OCI-LY7 (cell line): Measurements from ENCODE around the gene RNF182. TPM values are rescaled to one million over a fixed set of nuclear protein-coding genes. Genes with fewer than 3 reads are reported as not detected.

ENCODE experiments used
- BruUV-seq: library from RNA; stranded (reverse); fragments of 400-500 nt; replicated peaks from 2 replicates; lab custom pipeline; 2021; lab: Mats Ljungman, UMichigan
- CTCF ChIA-PET: fragments of 300-600 bp; sonication (Branson Sonifier 250); formaldehyde crosslinking; loops from one replicate; lab custom pipeline; 2022; ENCODE audit warnings: antibody characterized with exemption; ENCODE audit not compliant: unreplicated experiment; lab: Charles Lee
- POLR2A ChIA-PET: fragments of 300-600 bp; sonication (Branson Sonifier 250); formaldehyde crosslinking; loops from one replicate; lab custom pipeline; 2022; ENCODE audit warnings: antibody characterized with exemption; lab: Charles Lee
- DNase-seq: peaks from one replicate; pipeline ENCODE4 v3.0.0-alpha.2; 2015; ENCODE audit warnings: low spot score
- H2AFZ ChIP-seq: fragments of 200-600 bp; sonication (generic), shearing (Covaris generic); 2 replicates; pipeline ENCODE4 v1.6.1; 2014; ENCODE audit warnings: mild to moderate bottlenecking, antibody characterized with exemption, low read length, moderate library complexity
- H3K27ac ChIP-seq: fragments of 200-600 bp; sonication (generic); 2 replicates; pipeline ENCODE4 v1.5.1; 2014; ENCODE audit warnings: mixed run types, low read depth, mild to moderate bottlenecking, moderate library complexity, low read length, inconsistent platforms; ENCODE audit not compliant: poor library complexity, severe bottlenecking
- H3K36me3 ChIP-seq: fragments of 200-600 bp; sonication (generic); 2 replicates; pipeline ENCODE4 v1.6.1; 2014; ENCODE audit warnings: mild to moderate bottlenecking, antibody characterized with exemption, low read length, moderate library complexity, mixed read lengths; ENCODE audit not compliant: insufficient read depth
- H3K4me1 ChIP-seq: fragments of 200-600 bp; sonication (generic); 2 replicates; pipeline ENCODE4 v1.5.1; 2014; ENCODE audit warnings: mild to moderate bottlenecking, low read length; ENCODE audit not compliant: insufficient read depth, poor library complexity, severe bottlenecking
- H3K4me2 ChIP-seq: fragments of 200-600 bp; sonication (generic); 2 replicates; pipeline ENCODE4 v1.6.1; 2014; ENCODE audit warnings: mild to moderate bottlenecking, low read length
- H3K4me3 ChIP-seq: fragments of 200-600 bp; sonication (generic); 2 replicates; pipeline ENCODE4 v1.5.1; 2014; ENCODE audit warnings: mild to moderate bottlenecking, low read depth, low read length; ENCODE audit not compliant: poor library complexity, severe bottlenecking
- H3K79me2 ChIP-seq: fragments of 200-600 bp; sonication (generic); 2 replicates; pipeline ENCODE4 v1.6.1; 2016; ENCODE audit warnings: low read depth, mild to moderate bottlenecking, low read length, moderate library complexity, mixed read lengths; ENCODE audit not compliant: insufficient read depth
- H3K9me2 ChIP-seq: fragments of 200-600 bp; sonication (generic); 2 replicates; pipeline ENCODE4 v1.6.1; 2016; ENCODE audit warnings: mild to moderate bottlenecking, low read length, mixed read lengths; ENCODE audit not compliant: insufficient read depth
- H3K9me3 ChIP-seq: fragments of 200-600 bp; sonication (generic); 2 replicates; pipeline ENCODE4 v1.6.1; 2014; ENCODE audit warnings: mild to moderate bottlenecking, mixed run types, low read length, mixed read lengths
- H4K20me1 ChIP-seq: fragments of 200-600 bp; sonication (generic); 2 replicates; pipeline ENCODE4 v1.6.1; 2014; ENCODE audit warnings: mild to moderate bottlenecking, antibody characterized with exemption, low read length, moderate library complexity, mixed read lengths; ENCODE audit not compliant: insufficient read depth
- CTCF ChIP-seq: fragments of 200-600 bp; sonication (generic); conservative IDR thresholded peaks from 2 replicates; pipeline ENCODE4 v1.5.1; 2014; ENCODE audit warnings: mild to moderate bottlenecking, antibody characterized with exemption, low read length, moderate library complexity, mixed read lengths
- EZH2phosphoT487 ChIP-seq: fragments of 200-600 bp; sonication (generic); IDR thresholded peaks from 2 replicates; pipeline ENCODE4 v1.6.1; 2018; ENCODE audit warnings: low read depth, borderline replicate concordance, mild to moderate bottlenecking, mixed run types, antibody characterized with exemption, low read length, moderate library complexity, mixed read lengths
- intact Hi-C: fragments of 100-400 bp; cut with micrococcal nuclease; formaldehyde crosslinking; loops from one replicate; pipeline ENCODE4 v1.10.0; 2022; ENCODE audit not compliant: unreplicated experiment
- total RNA-seq, 2 experiments: library from RNA; depleted of rRNA in 1 of 2; stranded (reverse); fragments of >200 nt in 1 of 2; shearing (Covaris generic) in 1 of 2; gene quantifications; 2 replicates each; pipeline ENCODE4 v1.2.3, GENCODE V29; 2014 to 2022

Gene RNF182
- total RNA-seq, 2 experiments from 2014 or later: not detected

GRCh38 chr6:13989496-13990144 is 64.9 kb downstream of the RNF182 start:
- Histone ChIP-seq H3K36me3 (no peaks in the 10 kb centered on the region), H3K79me2 (no peaks in the 10 kb centered on the region), H3K4me2 (no peak overlapping the region), H3K9me3 (no peaks in the 10 kb centered on the region), H3K27ac (no peak overlapping the region), H3K9me2 (no peaks in the 10 kb centered on the region), H3K4me3 (no peak overlapping the region), H2AFZ (no peak overlapping the region), H4K20me1 (no peaks in the 10 kb centered on the region), H3K4me1 (no peaks in the 10 kb centered on the region)
- TF ChIP-seq CTCF: no peak
- TF ChIP-seq EZH2phosphoT487: no peak
- intact Hi-C loops: no loop called here
- BruUV-seq: no TSS peak
- no peak for DNase-seq
- ChIA-PET CTCF (interaction anchor here (0.6 kb wide), 1 partner anchor 68 kb away, joined by 7 read pairs; no protein-coding TSS in a partner anchor), POLR2A (interaction anchor here (0.5 kb wide), 1 partner anchor 75 kb away, joined by 3 read pairs; no protein-coding TSS in a partner anchor)

- H3K27ac ChIP-seq: no peak overlapping the region
- H3K9me2 ChIP-seq: no peaks in the 10 kb centered on the region
- no TSS peak for BruUV-seq
- H3K36me3 ChIP-seq: no peaks in the 10 kb centered on the region
- no peak for DNase-seq
- ChIA-PET POLR2A (interaction anchor here (0.9 kb wide), 1 partner anchor 29 kb away, joined by 3 read pairs; no protein-coding TSS in a partner anchor), CTCF (no interaction called here)
- intact Hi-C loops: no loop called here
- TF ChIP-seq CTCF: no peak
- TF ChIP-seq EZH2phosphoT487: no peak
- no peak overlapping the region for H3K4me2 ChIP-seq
- no peak overlapping the region for H3K4me3 ChIP-seq
- no peak overlapping the region for H2AFZ ChIP-seq
- no peaks in the 10 kb centered on the region for H3K9me3 ChIP-seq
- H3K4me1 ChIP-seq: no peaks in the 10 kb centered on the region
- no peaks in the 10 kb centered on the region for H3K79me2 ChIP-seq
- no peaks in the 10 kb centered on the region for H4K20me1 ChIP-seq
Measured at GRCh38 chr6:13990796-13991195, 66.0 kb downstream of the RNF182 start.

GRCh38 chr6:13991393-13991792 is 66.6 kb downstream of the RNF182 start:
- POLR2A ChIA-PET: interaction anchor here (0.9 kb wide), 2 partner anchors 16 to 28 kb away, joined by 3 read pairs; no protein-coding TSS in a partner anchor
- no peak overlapping the region for H3K4me3 ChIP-seq
- H3K4me2 ChIP-seq: no peak overlapping the region
- TF ChIP-seq CTCF (no peak), EZH2phosphoT487 (no peak)
- intact Hi-C loops: no loop called here
- H3K4me1 ChIP-seq: no peaks in the 10 kb centered on the region
- H2AFZ ChIP-seq: no peak overlapping the region
- no peaks in the 10 kb centered on the region for H3K36me3 ChIP-seq
- no peak for DNase-seq
- H4K20me1 ChIP-seq: no peaks in the 10 kb centered on the region
- H3K27ac ChIP-seq: no peak overlapping the region
- BruUV-seq: no TSS peak
- no peaks in the 10 kb centered on the region for H3K9me2 ChIP-seq
- CTCF ChIA-PET: no interaction called here
- no peaks in the 10 kb centered on the region for H3K79me2 ChIP-seq
- no peaks in the 10 kb centered on the region for H3K9me3 ChIP-seq
